SK-N-SH treated with all-trans-retinoic acid at 6 μM for 48 hours (cell line): Measurements from ENCODE around the gene IL6ST.

Experiments used
- ATAC-seq: fragments of 200-7000 bp; cut with Tn5 transposase; 3 replicates; pipeline ENCODE4 v1.9.1; 2020; ENCODE audit warnings: mild to moderate bottlenecking, moderate library complexity
- ARNTL ChIP-seq: fragments of 450-650 bp; formaldehyde crosslinking; IDR thresholded peaks from 2 replicates; pipeline ENCODE4 v1.5.0; 2020; ENCODE audit warnings: low read depth, mild to moderate bottlenecking, moderate library complexity, borderline replicate concordance
- BACH2 ChIP-seq: fragments of 250-450 bp; sonication (Bioruptor Pico); IDR thresholded peaks from 2 replicates; pipeline ENCODE4 v1.9.0; 2021; ENCODE audit warnings: mild to moderate bottlenecking, borderline replicate concordance
- CSDC2 ChIP-seq: fragments of 250-450 bp; sonication (Bioruptor Pico); IDR thresholded peaks from 2 replicates; pipeline ENCODE4 v1.5.0; 2020; ENCODE audit warnings: mild to moderate bottlenecking, moderate library complexity
- GLIS3 ChIP-seq: fragments of 250-450 bp; sonication (Bioruptor Pico); IDR thresholded peaks from 2 replicates; pipeline ENCODE4 v1.5.0; 2020; ENCODE audit warnings: mild to moderate bottlenecking, moderate library complexity
- ISL1 ChIP-seq: fragments of 250-450 bp; sonication (Bioruptor Pico); IDR thresholded peaks from 2 replicates; pipeline ENCODE4 v2.1.2; 2022; ENCODE audit warnings: mild to moderate bottlenecking, moderate library complexity
- OSR1 ChIP-seq: fragments of 250-450 bp; sonication (Bioruptor Pico); IDR thresholded peaks from 2 replicates; pipeline ENCODE4 v1.8.0; 2022; ENCODE audit warnings: moderate library complexity, mild to moderate bottlenecking, inconsistent platforms
- PPARA ChIP-seq: fragments of 250-450 bp; sonication (Bioruptor Pico); IDR thresholded peaks from 2 replicates; pipeline ENCODE4 v1.5.0; 2020; ENCODE audit warnings: mild to moderate bottlenecking, borderline replicate concordance
- RARB ChIP-seq: fragments of 250-450 bp; sonication (Bioruptor Pico); IDR thresholded peaks from 2 replicates; pipeline ENCODE4 v1.8.0; 2021; ENCODE audit warnings: mild to moderate bottlenecking, moderate library complexity
- SNAI2 ChIP-seq: fragments of 250-450 bp; sonication (Bioruptor Pico); IDR thresholded peaks from 2 replicates; pipeline ENCODE4 v1.5.0; 2020; ENCODE audit warnings: mild to moderate bottlenecking, moderate library complexity
- TCF4 ChIP-seq: fragments of 250-450 bp; sonication (Bioruptor Pico); IDR thresholded peaks from 2 replicates; pipeline ENCODE4 v1.8.0; 2021; ENCODE audit warnings: mild to moderate bottlenecking, moderate library complexity, borderline replicate concordance
- TOX ChIP-seq: fragments of 250-450 bp; sonication (Bioruptor Pico); IDR thresholded peaks from 2 replicates; pipeline ENCODE4 v1.8.0; 2021; ENCODE audit warnings: mild to moderate bottlenecking, moderate library complexity, borderline replicate concordance
- ZC3H10 ChIP-seq: fragments of 250-450 bp; sonication (Bioruptor Pico); IDR thresholded peaks from 2 replicates; pipeline ENCODE4 v1.5.1; 2021; ENCODE audit warnings: mild to moderate bottlenecking, moderate library complexity
- ZFP30 ChIP-seq: fragments of 450-650 bp; formaldehyde crosslinking; IDR thresholded peaks from 2 replicates; pipeline ENCODE4 v1.5.0; 2022; ENCODE audit warnings: mild to moderate bottlenecking, moderate library complexity
- ZNF565 ChIP-seq: fragments of 450-650 bp; formaldehyde crosslinking; conservative IDR thresholded peaks from 2 replicates; pipeline ENCODE4 v1.5.0; 2020; ENCODE audit warnings: low read depth, mild to moderate bottlenecking, moderate library complexity
- ZNF70 ChIP-seq: fragments of 450-650 bp; formaldehyde crosslinking; IDR thresholded peaks from 2 replicates; pipeline ENCODE4 v1.5.0; 2020; ENCODE audit warnings: mild to moderate bottlenecking, moderate library complexity
- TF ChIP-seq, protein P1 (sequence below): fragments of 250-450 bp; sonication (Bioruptor Pico); IDR thresholded peaks from 2 replicates; pipeline ENCODE4 v1.5.1; 2021; ENCODE audit warnings: mild to moderate bottlenecking, moderate library complexity
- TF ChIP-seq, protein P2 (sequence below): fragments of 250-450 bp; sonication (Bioruptor Pico); IDR thresholded peaks from 2 replicates; pipeline ENCODE4 v1.8.0; 2020; ENCODE audit warnings: mild to moderate bottlenecking, moderate library complexity, borderline replicate concordance
- TF ChIP-seq, protein P3 (sequence below): fragments of 250-450 bp; sonication (Bioruptor Pico); IDR thresholded peaks from 2 replicates; pipeline ENCODE4 v1.5.0; 2020; ENCODE audit warnings: mild to moderate bottlenecking, moderate library complexity

IL6ST gene

DNA sequence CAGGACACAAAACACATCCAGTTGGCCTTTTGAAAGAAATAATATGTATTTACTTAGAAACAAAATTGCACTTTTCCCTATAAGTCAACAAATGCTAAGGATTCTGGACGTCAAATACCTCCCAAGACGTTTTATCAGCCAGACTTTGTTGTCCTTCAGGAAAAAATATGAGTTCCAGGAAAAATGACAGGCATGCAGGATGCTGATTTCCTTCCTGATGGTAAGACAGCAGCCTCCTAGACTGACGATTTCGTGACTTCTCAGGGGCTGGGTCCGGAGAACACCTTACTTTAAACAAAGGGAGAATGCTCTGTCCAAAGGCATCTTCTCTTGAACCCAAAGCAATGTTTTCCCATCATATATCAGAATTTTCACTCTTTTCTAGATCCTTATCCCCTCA is 69.1 kb downstream of the IL6ST start (continued):
- TF ChIP-seq, protein P1, sequence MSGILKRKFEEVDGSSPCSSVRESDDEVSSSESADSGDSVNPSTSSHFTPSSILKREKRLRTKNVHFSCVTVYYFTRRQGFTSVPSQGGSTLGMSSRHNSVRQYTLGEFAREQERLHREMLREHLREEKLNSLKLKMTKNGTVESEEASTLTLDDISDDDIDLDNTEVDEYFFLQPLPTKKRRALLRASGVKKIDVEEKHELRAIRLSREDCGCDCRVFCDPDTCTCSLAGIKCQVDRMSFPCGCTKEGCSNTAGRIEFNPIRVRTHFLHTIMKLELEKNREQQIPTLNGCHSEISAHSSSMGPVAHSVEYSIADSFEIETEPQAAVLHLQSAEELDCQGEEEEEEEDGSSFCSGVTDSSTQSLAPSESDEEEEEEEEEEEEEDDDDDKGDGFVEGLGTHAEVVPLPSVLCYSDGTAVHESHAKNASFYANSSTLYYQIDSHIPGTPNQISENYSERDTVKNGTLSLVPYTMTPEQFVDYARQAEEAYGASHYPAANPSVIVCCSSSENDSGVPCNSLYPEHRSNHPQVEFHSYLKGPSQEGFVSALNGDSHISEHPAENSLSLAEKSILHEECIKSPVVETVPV (CRISPR knock-in tag) = no peak
- no peak for TF ChIP-seq GLIS3
- no peak for TF ChIP-seq OSR1 (CRISPR knock-in tag)

DNA sequence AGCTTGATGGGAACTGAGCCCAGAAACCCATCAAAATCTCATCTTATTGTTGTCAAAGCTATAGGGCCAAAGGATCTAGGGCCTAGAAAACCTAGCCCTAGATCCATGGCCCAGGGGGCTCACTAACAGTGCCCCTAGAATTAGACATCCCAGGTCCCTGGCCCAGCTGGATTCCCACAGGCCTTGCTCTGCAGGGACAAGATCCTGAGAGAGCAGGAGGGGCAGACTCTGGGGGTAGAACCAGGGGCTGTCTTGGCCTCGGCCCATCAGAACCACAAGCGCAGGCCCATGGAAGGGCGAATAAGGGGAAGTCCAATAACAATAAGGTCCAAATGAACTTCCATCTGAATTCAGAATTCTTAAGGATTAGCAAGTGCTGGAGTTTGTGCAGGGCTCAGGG is 69.6 kb downstream of the IL6ST start:
- TF ChIP-seq TCF4 (no peak), PPARA (CRISPR knock-in tag) (no peak), BACH2 (CRISPR knock-in tag) (no peak), GLIS3 (no peak), ZC3H10 (no peak)
- TF ChIP-seq, protein P2, sequence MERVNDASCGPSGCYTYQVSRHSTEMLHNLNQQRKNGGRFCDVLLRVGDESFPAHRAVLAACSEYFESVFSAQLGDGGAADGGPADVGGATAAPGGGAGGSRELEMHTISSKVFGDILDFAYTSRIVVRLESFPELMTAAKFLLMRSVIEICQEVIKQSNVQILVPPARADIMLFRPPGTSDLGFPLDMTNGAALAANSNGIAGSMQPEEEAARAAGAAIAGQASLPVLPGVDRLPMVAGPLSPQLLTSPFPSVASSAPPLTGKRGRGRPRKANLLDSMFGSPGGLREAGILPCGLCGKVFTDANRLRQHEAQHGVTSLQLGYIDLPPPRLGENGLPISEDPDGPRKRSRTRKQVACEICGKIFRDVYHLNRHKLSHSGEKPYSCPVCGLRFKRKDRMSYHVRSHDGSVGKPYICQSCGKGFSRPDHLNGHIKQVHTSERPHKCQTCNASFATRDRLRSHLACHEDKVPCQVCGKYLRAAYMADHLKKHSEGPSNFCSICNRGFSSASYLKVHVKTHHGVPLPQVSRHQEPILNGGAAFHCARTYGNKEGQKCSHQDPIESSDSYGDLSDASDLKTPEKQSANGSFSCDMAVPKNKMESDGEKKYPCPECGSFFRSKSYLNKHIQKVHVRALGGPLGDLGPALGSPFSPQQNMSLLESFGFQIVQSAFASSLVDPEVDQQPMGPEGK = no peak
- TF ChIP-seq, protein P3, sequence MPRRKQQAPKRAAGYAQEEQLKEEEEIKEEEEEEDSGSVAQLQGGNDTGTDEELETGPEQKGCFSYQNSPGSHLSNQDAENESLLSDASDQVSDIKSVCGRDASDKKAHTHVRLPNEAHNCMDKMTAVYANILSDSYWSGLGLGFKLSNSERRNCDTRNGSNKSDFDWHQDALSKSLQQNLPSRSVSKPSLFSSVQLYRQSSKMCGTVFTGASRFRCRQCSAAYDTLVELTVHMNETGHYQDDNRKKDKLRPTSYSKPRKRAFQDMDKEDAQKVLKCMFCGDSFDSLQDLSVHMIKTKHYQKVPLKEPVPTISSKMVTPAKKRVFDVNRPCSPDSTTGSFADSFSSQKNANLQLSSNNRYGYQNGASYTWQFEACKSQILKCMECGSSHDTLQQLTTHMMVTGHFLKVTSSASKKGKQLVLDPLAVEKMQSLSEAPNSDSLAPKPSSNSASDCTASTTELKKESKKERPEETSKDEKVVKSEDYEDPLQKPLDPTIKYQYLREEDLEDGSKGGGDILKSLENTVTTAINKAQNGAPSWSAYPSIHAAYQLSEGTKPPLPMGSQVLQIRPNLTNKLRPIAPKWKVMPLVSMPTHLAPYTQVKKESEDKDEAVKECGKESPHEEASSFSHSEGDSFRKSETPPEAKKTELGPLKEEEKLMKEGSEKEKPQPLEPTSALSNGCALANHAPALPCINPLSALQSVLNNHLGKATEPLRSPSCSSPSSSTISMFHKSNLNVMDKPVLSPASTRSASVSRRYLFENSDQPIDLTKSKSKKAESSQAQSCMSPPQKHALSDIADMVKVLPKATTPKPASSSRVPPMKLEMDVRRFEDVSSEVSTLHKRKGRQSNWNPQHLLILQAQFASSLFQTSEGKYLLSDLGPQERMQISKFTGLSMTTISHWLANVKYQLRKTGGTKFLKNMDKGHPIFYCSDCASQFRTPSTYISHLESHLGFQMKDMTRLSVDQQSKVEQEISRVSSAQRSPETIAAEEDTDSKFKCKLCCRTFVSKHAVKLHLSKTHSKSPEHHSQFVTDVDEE (CRISPR knock-in tag) = no peak
- TF ChIP-seq, all 23 proteins: peak for 0
- ATAC-seq = no peak

DNA sequence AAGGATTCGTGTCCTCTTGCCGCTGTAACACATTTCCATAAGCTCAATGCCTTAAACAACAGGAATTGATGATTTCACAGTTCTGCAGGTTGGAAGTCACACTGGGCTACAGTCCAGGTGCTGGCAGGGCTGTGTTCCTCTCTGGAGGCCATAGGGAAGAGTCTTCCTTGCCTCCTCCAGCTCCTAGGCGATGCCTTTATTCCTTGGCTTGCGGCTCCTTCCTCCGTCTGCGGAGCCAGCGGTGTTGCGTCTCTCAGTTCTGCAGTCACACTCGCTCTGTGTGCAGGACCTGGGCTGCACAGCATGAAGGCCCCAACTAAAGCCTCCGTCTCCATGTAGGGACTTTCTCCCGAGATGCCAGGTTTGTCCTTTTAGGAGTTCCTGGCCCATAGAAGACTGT is 70.0 kb downstream of the IL6ST start:
- TF ChIP-seq OSR1 (CRISPR knock-in tag) = no peak
- TF ChIP-seq, protein P2 = no peak
- TF ChIP-seq ISL1 (CRISPR knock-in tag) = no peak
- no peak for TF ChIP-seq TCF4
- no peak for TF ChIP-seq PPARA (CRISPR knock-in tag)
- TF ChIP-seq ZNF565 = no peak
- TF ChIP-seq, protein P1 (CRISPR knock-in tag) = no peak
- ATAC-seq = no peak

DNA sequence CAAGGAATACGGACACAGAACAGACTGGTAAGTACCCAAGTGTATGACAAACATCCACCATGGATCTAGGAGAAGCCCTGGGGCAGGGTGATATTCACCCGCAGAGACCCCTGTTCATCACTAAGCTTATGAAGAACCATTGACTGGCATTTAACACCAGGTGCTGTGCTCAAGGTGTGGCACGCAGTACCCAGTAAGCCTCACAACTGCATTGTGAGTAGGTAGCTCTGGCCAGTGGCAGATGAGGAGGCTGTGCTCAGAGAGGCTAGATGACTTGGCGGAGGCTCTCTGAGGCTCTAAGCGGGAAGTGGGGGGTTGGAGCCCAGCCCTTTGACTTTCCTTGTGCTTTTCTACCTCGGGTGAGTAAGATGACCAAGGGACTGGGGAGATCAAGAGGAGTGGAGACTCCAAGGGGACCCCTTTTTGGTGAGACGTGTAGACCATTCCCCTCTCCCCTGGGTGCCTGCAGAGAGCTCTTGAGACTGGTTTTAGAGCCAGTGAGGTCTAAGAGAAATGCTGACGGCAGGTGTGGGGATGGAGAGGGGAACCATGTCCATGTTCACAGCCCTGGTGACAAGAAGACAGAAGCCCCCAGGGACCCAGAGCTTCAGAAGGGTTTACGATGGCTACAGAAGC is 70.8 kb downstream of the IL6ST start:
- ATAC-seq = no peak
- TF ChIP-seq RARB (CRISPR knock-in tag) (no peak), OSR1 (CRISPR knock-in tag) (no peak), ZFP30 (CRISPR knock-in tag) (no peak), CSDC2 (CRISPR knock-in tag) (no peak), SNAI2 (no peak), ZC3H10 (no peak), TOX (CRISPR knock-in tag) (no peak), ISL1 (CRISPR knock-in tag) (no peak), ARNTL (CRISPR knock-in tag) (no peak), ZNF565 (no peak), ZNF70 (CRISPR knock-in tag) (no peak)
- TF ChIP-seq, protein P2 = no peak
- TF ChIP-seq, protein P1 (CRISPR knock-in tag) = no peak
